Astrocyte of the spinal cord (primary cell): Measurements from ENCODE around the gene ANKS1B.

Experiments
- DNase-seq: peaks from one replicate; pipeline ENCODE4 v3.0.0; 2011; ENCODE audit warnings: low read depth, low spot score
- H3K4me3 ChIP-seq: 2 replicates; pipeline ENCODE4 v1.5.1; 2011; ENCODE audit warnings: low read depth, mild to moderate bottlenecking, low read length, moderate library complexity
- in situ Hi-C: cut with HindIII; loops from 2 replicates; pipeline ENCODE4 v1.10.0; 2017; ENCODE audit warnings: low sequenced_read_pairs
- TF ChIP-seq, protein P1 (sequence below): IDR thresholded peaks from 2 replicates; pipeline ENCODE4 v1.5.1; 2012; ENCODE audit warnings: low read depth, mild to moderate bottlenecking, low read length, inconsistent platforms

Gene ANKS1B

DNA sequence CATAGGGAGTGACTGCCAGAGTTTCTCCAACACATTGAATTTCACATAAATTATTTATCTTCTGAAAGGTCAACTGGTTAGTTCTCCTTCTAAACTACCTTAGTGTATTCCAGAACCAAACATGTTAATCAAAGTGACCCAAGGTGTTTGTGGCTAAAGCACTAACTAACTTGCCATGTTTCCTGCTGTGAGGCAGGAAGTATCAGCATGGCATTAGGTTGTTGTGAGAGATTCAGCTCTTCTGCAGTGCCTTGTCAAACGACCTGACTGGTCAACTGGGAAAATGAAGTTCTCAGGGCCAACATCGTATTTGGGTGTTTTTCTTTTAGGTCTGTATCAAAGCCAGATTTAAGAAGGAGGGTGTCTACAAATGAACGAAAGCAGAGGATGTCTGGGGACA lies 891.6 kb downstream of the ANKS1B start:
- in situ Hi-C loops: no loop called here
- no peak for DNase-seq
- no peak overlapping the region for H3K4me3 ChIP-seq
- TF ChIP-seq, protein P1, sequence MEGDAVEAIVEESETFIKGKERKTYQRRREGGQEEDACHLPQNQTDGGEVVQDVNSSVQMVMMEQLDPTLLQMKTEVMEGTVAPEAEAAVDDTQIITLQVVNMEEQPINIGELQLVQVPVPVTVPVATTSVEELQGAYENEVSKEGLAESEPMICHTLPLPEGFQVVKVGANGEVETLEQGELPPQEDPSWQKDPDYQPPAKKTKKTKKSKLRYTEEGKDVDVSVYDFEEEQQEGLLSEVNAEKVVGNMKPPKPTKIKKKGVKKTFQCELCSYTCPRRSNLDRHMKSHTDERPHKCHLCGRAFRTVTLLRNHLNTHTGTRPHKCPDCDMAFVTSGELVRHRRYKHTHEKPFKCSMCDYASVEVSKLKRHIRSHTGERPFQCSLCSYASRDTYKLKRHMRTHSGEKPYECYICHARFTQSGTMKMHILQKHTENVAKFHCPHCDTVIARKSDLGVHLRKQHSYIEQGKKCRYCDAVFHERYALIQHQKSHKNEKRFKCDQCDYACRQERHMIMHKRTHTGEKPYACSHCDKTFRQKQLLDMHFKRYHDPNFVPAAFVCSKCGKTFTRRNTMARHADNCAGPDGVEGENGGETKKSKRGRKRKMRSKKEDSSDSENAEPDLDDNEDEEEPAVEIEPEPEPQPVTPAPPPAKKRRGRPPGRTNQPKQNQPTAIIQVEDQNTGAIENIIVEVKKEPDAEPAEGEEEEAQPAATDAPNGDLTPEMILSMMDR: no peak

GRCh38 chr12:99092100-99092851 lies 892.5 kb downstream of the ANKS1B start:
- H3K4me3 ChIP-seq: no peak overlapping the region
- TF ChIP-seq, protein P1: no peak
- in situ Hi-C loops: no loop called here

GRCh38 chr12:99087278-99087677 lies 897.5 kb downstream of the ANKS1B start:
- TF ChIP-seq, protein P1: no peak
- in situ Hi-C loops: no loop called here
- no peak overlapping the region for H3K4me3 ChIP-seq
- DNase-seq: no peak

More at GRCh38 chr12:99092100-99092851, 892.5 kb downstream of the ANKS1B start:
- no peak for DNase-seq

GRCh38 chr12:99079811-99080210 lies 904.9 kb downstream of the ANKS1B start:
- TF ChIP-seq, protein P1: no peak
- no peak for DNase-seq
- no peak overlapping the region for H3K4me3 ChIP-seq
- in situ Hi-C loops: no loop called here

- no peak for DNase-seq
- TF ChIP-seq, protein P1: no peak
- no peak overlapping the region for H3K4me3 ChIP-seq
- in situ Hi-C loops: no loop called here
These were observed 915.6 kb downstream of the ANKS1B start for GRCh38 chr12:99068993-99069747.

GRCh38 chr12:99067171-99067785 lies 917.5 kb downstream of the ANKS1B start:
- DNase-seq: no peak
- no peak overlapping the region for H3K4me3 ChIP-seq
- in situ Hi-C loops: no loop called here
- TF ChIP-seq, protein P1: no peak
